Immature natural killer cell (primary cell): ENCODE results near the gene KCND3. TPM values are rescaled to one million over a fixed set of nuclear protein-coding genes. Genes with fewer than 3 reads are reported as not detected.

Source experiments
- DNase-seq, 3 donors: peaks; one replicate each; pipeline ENCODE4 v3.0.0; 2022; ENCODE audit warnings: mixed read lengths in 1 of 3
- H3K27ac Mint-ChIP-seq, 6 donors: one replicate each; pipeline ENCODE4 v1.8.0; 2020; ENCODE audit warnings: mixed read lengths in 6 of 6, mild to moderate bottlenecking in 5 of 6, inconsistent platforms in 4 of 6, moderate library complexity in 3 of 6
- H3K27me3 Mint-ChIP-seq, 3 donors: one replicate each; pipeline ENCODE4 v1.8.0; 2020 to 2021; ENCODE audit warnings: low read depth in 3 of 3, mild to moderate bottlenecking in 3 of 3, mixed read lengths in 3 of 3, moderate library complexity in 3 of 3, inconsistent platforms in 1 of 3
- H3K36me3 Mint-ChIP-seq, 3 donors: one replicate each; pipeline ENCODE4 v1.8.0; 2020; ENCODE audit warnings: mixed read lengths in 3 of 3, inconsistent platforms in 2 of 3, mild to moderate bottlenecking in 2 of 3
- H3K4me1 Mint-ChIP-seq, 2 donors: one replicate each; pipeline ENCODE4 v1.8.0; 2020; ENCODE audit warnings: inconsistent platforms in 2 of 2, mild to moderate bottlenecking in 2 of 2, mixed read lengths in 2 of 2, moderate library complexity in 1 of 2
- H3K4me3 Mint-ChIP-seq, 5 donors: one replicate each; pipeline ENCODE4 v1.8.0; 2020; ENCODE audit warnings: mild to moderate bottlenecking in 5 of 5, mixed read lengths in 5 of 5, inconsistent platforms in 3 of 5, moderate library complexity in 3 of 5
- H3K9me3 Mint-ChIP-seq, 6 donors: one replicate each; pipeline ENCODE4 v1.8.0; 2020; ENCODE audit warnings: mild to moderate bottlenecking in 6 of 6, mixed read lengths in 6 of 6, inconsistent platforms in 4 of 6, moderate library complexity in 3 of 6
- polyA plus RNA-seq, 3 donors: library from polyadenylated mRNA; unstranded; fragments of 300-500 nt; fragmentation: Illumina TruSeq; gene quantifications; one replicate each; pipeline ENCODE4 v1.2.3, GENCODE V29; 2021

The KCND3 gene
- polyA plus RNA-seq, 3 donors from 2014 or later: 0.35 TPM; not detected in 2

DNA sequence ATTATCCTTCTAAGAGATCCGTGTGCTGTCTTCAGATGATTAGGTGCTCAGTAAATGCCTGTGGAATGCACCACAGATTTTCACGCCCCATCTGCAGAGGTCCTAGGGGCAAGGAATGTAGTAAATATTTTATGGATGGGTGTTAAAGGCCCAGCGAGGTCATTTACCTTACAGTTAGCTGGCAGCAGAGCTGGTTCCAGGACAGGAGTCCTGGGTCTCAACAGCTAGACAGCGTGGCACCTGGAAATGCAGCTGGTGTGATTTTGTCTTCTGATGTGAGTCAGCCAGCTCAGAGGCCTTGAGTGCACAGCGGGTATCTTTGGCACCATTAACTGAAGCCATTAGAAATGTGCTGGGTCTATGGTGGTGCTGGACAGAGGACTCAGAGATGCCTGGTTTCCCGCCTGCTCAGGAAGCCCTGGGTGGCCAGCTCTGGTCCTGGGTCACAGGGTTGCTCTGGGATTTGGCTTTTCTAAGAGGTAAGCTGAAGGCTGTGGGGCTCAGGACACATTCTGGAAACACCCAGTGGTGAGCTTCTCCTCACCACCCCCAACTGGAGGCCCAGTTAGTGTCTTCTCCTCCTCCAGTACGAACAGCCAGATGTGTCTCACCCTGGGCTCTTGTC lies 168.2 kb downstream of the KCND3 start:
- no peaks in the 10 kb centered on the region for H3K9me3 Mint-ChIP-seq
- no peaks in the 10 kb centered on the region for H3K4me1 Mint-ChIP-seq
- no peak overlapping the region for H3K4me3 Mint-ChIP-seq
- H3K27ac Mint-ChIP-seq: no peak overlapping the region
- no peak for DNase-seq
- peaks cover 5 to 16% (median 15%) of the 10 kb centered on the region in 3 donors for H3K27me3 Mint-ChIP-seq
- H3K36me3 Mint-ChIP-seq: no peaks in the 10 kb centered on the region

DNA sequence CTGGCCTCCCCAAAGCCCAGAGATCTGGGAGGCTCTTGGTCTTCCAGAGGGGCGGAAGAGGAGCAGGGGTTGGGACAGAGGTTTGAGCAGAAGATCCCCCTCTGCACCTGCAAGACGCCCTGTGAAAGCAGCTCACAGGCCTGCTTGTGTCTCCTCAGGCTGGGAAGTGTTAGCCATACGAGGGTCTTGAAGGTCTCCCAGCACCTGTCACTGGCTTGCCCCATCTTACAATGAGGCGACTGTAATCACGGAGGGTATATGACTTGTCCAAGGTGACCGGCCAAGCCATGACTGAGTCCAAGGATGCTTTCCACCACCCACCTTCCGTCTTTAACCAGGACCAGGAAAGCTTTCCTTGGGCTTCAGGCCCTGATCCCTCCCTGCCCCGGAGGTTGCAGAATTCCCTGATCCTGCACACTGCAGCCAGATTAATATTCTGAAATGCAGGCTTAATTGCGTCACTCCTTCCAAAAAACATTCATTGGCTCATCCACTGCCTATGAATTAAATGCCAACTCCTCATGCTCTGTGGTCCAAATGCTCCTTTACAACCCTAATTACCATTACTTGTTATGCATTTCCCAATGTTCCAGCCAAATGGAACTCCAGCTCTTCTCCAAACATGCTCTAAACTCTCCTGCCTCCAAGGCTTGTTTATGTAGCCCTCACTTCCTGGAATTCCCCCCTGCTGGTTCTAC lies 169.8 kb downstream of the KCND3 start:
- no peak for DNase-seq
- Mint-ChIP-seq H3K36me3 (no peaks in the 10 kb centered on the region), H3K27ac (no peak overlapping the region), H3K27me3 (peaks cover 3 to 14% (median 13%) of the 10 kb centered on the region in 3 donors), H3K4me1 (no peaks in the 10 kb centered on the region), H3K4me3 (no peak overlapping the region), H3K9me3 (no peaks in the 10 kb centered on the region)

DNA sequence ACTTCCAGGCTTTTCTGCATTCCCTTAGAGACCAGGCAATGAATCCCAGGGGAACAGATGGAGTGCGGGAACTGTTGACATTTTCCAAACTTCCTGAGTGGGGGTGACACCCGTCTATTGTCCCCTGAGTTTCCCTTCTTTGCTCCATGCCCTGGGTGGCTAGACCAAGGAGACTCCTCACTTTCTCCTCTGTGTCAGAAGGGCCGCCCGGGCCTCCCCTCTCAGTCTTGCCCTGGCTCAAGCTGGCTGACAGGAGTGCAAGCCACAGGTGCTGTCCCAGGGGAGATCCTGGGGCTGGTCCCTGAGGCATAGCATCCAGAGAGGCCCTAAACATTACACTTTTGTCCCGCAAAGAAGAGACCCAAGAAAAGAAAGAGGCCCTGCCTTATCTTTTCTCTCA lies 170.9 kb downstream of the KCND3 start:
- no peaks in the 10 kb centered on the region for H3K36me3 Mint-ChIP-seq
- DNase-seq: no peak
- H3K27me3 Mint-ChIP-seq: peaks cover 3 to 14% (median 10%) of the 10 kb centered on the region in 3 donors
- H3K9me3 Mint-ChIP-seq: no peaks in the 10 kb centered on the region
- H3K4me3 Mint-ChIP-seq: no peak overlapping the region
- H3K27ac Mint-ChIP-seq: no peak overlapping the region
- no peaks in the 10 kb centered on the region for H3K4me1 Mint-ChIP-seq

DNA sequence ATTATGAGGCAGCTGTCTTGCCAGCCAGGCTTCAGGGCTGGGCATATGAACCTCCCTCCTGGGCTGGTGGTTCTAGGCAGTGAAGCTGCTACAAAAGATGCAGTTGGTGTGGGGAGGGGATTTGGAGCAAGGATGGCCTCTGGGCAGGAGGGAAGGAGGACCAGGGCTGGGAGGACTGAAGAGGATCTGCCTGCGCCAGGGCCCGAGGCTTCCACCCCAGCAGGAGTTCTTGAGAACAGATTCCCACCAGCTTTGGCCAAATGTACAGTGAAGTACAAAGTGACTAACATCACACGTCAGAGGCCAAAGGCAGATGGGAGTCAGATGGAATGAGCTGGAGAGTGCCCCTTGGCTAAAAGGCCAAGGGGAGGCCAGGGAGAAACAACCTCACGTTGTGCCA lies 171.4 kb downstream of the KCND3 start:
- Mint-ChIP-seq H3K4me3 (no peak overlapping the region), H3K9me3 (no peaks in the 10 kb centered on the region), H3K27me3 (peaks cover 3 to 14% (median 9%) of the 10 kb centered on the region in 3 donors), H3K4me1 (no peaks in the 10 kb centered on the region), H3K27ac (no peak overlapping the region), H3K36me3 (no peaks in the 10 kb centered on the region)
- no peak for DNase-seq

DNA sequence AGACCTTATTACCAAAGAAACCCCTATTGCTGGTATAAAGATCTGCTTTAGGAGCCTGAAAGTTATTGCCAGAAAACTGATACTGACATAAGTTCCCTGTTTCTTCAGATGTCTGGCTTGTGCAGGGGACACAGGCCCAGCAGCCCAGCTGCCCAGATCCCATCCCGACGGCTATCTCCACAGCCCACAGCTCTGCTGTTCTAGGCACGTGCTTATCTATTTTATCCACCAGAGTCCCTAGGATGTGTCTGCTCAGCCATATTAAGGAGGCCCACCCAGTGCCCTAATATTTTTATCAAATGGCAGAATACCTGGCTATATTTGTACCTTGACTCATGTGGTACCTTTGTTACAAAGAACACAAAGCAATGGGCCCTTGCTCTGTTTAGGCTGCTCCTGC lies 174.8 kb downstream of the KCND3 start:
- H3K9me3 Mint-ChIP-seq: no peaks in the 10 kb centered on the region
- no peak overlapping the region for H3K4me3 Mint-ChIP-seq
- H3K36me3 Mint-ChIP-seq: no peaks in the 10 kb centered on the region
- no peak overlapping the region for H3K27ac Mint-ChIP-seq
- peaks cover 1 to 8% (median 4%) of the 10 kb centered on the region in 3 donors for H3K27me3 Mint-ChIP-seq
- DNase-seq: no peak
- no peaks in the 10 kb centered on the region for H3K4me1 Mint-ChIP-seq

DNA sequence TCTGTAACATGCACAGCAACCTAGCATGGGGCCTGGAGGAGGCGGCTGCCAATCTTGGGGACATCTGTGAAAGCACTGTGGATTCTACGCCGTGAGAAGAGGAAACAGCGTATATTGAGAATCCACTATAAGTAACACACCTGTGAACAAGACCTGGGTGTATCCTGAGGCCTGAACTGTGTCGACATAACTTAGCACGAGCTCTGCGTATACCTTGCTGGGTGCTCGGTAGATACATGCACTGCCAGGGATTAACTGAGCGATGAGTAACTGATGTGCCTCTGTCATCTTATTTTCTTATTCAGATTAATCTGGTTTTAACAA lies 175.2 kb downstream of the KCND3 start:
- H3K4me1 Mint-ChIP-seq: no peaks in the 10 kb centered on the region
- H3K4me3 Mint-ChIP-seq: no peak overlapping the region
- H3K27me3 Mint-ChIP-seq: peaks cover 1 to 8% (median 5%) of the 10 kb centered on the region in 3 donors
- no peaks in the 10 kb centered on the region for H3K9me3 Mint-ChIP-seq
- no peaks in the 10 kb centered on the region for H3K36me3 Mint-ChIP-seq
- no peak for DNase-seq
- H3K27ac Mint-ChIP-seq: no peak overlapping the region

DNA sequence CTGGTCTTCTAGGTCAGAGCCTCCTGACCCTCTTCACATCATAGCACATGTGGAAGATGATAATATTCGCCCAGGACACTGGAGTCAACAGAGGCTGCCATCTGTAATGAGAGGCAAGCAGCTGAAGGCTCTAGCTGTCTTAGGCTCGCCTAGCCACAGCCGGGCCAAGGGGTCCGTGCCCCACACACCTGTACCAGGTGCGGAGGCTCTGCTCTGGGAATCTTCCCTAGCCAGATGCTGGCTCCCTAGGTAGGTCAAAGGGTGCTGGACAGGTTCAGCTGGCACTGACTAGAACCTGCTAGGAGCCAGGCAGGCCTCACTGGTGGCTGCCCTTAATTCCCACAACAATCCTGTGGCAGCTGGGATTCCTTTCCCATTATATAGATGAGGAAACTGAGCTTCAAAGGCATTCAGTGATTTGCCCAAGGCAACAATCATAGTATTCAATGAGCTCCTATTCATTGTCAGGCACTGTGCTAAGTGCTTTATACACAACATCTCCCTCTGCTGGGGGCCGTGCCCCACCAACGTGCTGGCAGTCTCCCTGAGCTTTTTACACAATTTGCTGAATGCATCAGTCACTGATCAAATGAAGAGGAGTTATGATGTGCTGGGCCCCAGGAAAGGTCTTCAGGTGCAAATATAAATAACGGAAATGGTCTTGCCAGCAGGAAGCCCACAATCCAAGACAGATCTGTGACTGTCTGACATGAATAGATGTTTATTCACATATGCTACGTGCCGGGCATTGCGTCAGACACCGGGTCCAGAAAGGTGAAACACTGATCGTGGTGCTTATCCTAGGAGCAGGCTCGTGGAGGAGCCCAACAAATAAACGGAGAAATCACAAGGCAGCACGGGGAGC lies 175.8 kb downstream of the KCND3 start:
- Mint-ChIP-seq H3K4me3 (no peak overlapping the region), H3K9me3 (no peaks in the 10 kb centered on the region), H3K27ac (no peak overlapping the region), H3K4me1 (no peaks in the 10 kb centered on the region), H3K36me3 (no peaks in the 10 kb centered on the region), H3K27me3 (peaks cover 1 to 8% (median 6%) of the 10 kb centered on the region in 3 donors)
- no peak for DNase-seq

DNA sequence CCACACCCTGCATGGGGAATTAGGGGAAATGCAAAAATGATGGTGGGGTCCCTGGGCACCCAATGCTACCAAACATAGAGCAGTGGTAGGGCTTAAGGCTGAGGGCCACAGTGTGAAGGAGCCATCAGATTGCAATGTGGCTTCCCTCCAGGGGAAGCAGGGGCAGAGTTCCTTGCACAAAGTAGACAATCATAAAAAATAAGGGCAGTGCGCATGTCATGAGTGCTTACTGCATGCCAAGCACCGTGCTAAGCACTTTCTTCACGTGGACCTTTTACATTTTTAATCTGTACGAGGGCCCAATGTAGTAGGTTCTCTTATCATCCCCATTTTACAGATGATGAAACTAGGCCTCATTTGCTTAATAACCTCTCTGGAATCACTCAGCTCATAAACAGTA lies 177.2 kb downstream of the KCND3 start:
- Mint-ChIP-seq H3K27ac (no peak overlapping the region), H3K4me1 (no peaks in the 10 kb centered on the region), H3K36me3 (no peaks in the 10 kb centered on the region), H3K4me3 (no peak overlapping the region), H3K9me3 (no peaks in the 10 kb centered on the region), H3K27me3 (peaks cover 1 to 6% (median 5%) of the 10 kb centered on the region in 3 donors)
- no peak for DNase-seq

DNA sequence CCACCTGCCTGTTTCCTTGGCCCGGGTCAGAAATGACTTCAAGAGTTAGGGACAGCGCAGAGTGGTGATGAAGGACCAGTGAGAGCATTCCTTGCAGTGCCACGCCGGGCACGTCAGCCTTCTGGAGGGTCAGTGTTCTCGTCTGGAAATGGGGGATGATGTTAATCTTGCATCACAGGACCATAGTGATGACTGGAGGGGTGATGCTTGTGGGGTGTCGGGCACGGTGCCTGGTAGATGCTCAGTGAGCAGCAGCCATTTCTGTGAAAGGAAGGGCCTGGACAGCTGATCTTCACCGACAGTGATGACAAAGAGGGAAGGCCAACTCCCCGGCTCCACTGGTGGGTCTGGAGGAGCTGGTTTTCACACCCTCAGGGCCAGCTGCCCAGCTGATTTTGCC lies 177.6 kb downstream of the KCND3 start:
- Mint-ChIP-seq H3K27ac (no peak overlapping the region), H3K4me1 (peaks cover under 1% of the 10 kb centered on the region in 2 donors), H3K4me3 (no peak overlapping the region), H3K27me3 (peaks cover 1 to 6% (median 5%) of the 10 kb centered on the region in 3 donors), H3K9me3 (no peaks in the 10 kb centered on the region), H3K36me3 (no peaks in the 10 kb centered on the region)
- DNase-seq: no peak

DNA sequence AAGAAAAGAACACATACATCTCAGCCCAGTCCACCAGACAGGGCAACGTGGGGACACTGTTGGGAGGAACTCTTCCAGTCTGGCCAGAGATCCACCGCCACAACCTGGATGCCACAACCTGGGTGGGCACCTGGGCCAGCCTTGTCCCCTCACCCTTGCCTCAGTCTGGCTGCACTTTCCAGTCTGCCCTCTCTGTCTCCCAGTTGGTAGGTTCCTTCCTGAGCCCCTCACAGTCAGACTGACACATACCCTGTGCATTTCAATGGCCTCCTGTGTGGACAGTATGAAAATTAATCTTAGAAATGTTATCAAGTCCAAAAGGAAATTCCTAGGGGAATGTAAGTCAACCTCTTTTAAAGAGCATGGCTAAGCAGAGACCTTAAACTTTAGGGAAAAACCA lies 184.2 kb downstream of the KCND3 start:
- Mint-ChIP-seq H3K27me3 (peaks cover 0 to 8% (median 1%) of the 10 kb centered on the region in 3 donors), H3K36me3 (no peaks in the 10 kb centered on the region), H3K9me3 (no peaks in the 10 kb centered on the region), H3K4me1 (peaks cover 6 to 7% of the 10 kb centered on the region in 2 donors), H3K4me3 (no peak overlapping the region), H3K27ac (no peak overlapping the region)
- DNase-seq: no peak

DNA sequence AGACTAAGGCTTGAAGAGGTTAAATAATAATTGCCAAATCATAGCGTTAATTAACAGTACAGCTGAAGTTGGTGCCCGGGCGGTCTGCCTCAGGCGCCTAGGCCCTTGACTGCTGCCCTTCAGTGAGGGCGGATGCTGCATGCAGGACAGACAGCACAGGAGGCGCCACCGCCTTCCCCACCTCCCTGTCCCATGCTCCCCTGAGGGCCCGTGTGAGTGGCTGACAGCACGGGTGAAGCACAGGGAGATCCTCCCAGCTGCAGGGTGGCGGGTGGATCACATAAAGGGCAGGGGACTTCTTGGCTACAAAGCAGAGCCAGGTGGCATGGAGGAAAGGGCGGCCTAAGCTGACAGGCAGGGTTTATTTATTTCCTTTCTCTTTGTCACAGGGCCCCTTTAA lies 184.7 kb downstream of the KCND3 start:
- Mint-ChIP-seq H3K4me3 (no peak overlapping the region), H3K9me3 (no peaks in the 10 kb centered on the region), H3K27me3 (peaks cover 0 to 8% (median 1%) of the 10 kb centered on the region in 3 donors), H3K36me3 (no peaks in the 10 kb centered on the region), H3K4me1 (peaks cover 6 to 7% of the 10 kb centered on the region in 2 donors), H3K27ac (no peak overlapping the region)
- DNase-seq: no peak

DNA sequence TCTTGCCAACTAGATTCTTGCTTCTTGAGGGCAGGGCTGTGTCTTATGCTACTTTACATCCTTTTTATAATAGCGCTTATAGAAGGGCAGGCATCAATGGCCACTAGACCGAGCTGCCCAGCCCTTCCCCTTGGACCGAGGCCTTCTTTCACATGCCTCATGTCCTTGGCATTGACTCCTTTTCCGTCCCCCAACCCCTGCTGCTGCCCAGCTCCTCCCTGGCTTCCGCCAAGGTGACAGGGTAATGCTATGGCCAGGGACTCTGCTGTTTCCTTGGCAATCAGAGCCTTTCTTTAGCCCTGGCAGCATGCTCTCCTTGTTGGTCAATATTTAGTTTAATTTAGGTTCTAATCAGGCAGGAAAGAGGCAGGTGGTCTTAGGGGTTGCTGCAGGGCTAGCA lies 185.5 kb downstream of the KCND3 start:
- no peaks in the 10 kb centered on the region for H3K36me3 Mint-ChIP-seq
- DNase-seq: no peak
- H3K4me3 Mint-ChIP-seq: no peak overlapping the region
- H3K4me1 Mint-ChIP-seq: peaks cover 6 to 7% of the 10 kb centered on the region in 2 donors
- peaks cover 1 to 6% (median 2%) of the 10 kb centered on the region in 3 donors for H3K27me3 Mint-ChIP-seq
- H3K27ac Mint-ChIP-seq: no peak overlapping the region
- H3K9me3 Mint-ChIP-seq: no peaks in the 10 kb centered on the region

DNA sequence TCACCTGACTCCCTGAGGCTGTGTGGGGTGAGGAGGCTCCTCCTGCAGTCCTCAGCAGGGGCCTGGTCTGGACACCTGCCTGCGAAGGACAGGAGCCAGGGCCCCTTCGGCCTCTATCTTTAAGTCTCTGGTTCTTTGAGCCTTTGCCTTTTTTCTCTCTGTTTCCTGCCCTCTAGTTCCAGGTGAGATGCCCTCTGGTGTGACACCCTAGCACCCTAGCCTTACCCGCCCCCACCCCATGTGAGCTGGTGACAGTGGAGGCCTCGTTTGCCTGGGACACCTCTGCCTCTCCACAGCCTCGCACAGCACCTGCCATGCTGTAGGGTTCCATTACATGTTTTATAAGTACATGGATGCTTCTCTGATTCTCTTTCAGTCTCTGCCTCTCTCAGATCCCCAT lies 186.5 kb downstream of the KCND3 start:
- Mint-ChIP-seq H3K36me3 (no peaks in the 10 kb centered on the region), H3K4me3 (no peak overlapping the region), H3K27ac (no peak overlapping the region), H3K4me1 (peaks cover 6 to 7% of the 10 kb centered on the region in 2 donors), H3K9me3 (no peaks in the 10 kb centered on the region), H3K27me3 (peaks cover 1 to 6% (median 2%) of the 10 kb centered on the region in 3 donors)
- DNase-seq: no peak

DNA sequence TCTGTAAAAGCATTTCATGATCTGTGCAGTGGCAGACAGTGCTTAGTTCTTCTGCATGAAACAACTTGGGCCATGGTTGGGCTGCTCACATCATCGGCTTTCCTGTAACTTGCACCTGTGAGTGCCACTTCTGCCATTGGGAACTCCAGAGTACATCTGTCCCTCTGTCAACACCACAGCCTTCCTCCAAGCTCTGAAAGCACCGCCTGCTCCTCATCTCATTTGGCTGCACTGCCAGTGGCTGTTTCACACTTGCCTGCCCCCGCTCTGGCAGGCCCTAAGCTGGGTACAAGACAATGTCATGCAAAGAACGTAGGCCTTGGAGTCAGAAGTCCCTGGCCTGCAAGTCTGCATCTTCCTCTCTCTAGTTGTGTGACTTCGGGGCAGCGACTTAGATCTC lies 187.4 kb downstream of the KCND3 start:
- no peak for DNase-seq
- no peak overlapping the region for H3K27ac Mint-ChIP-seq
- peaks cover 1 to 6% (median 2%) of the 10 kb centered on the region in 3 donors for H3K27me3 Mint-ChIP-seq
- peaks cover 6 to 7% of the 10 kb centered on the region in 2 donors for H3K4me1 Mint-ChIP-seq
- H3K4me3 Mint-ChIP-seq: no peak overlapping the region
- no peaks in the 10 kb centered on the region for H3K9me3 Mint-ChIP-seq
- no peaks in the 10 kb centered on the region for H3K36me3 Mint-ChIP-seq
